GM23338 (cell line): ENCODE data around the gene ZFP92.

Experiments
- CREB1 ChIP-seq: fragments of 250-450 bp; sonication (Bioruptor Pico); IDR thresholded peaks from 2 replicates; pipeline ENCODE4 v1.5.0; 2020; ENCODE audit warnings: low read depth, mild to moderate bottlenecking, moderate library complexity
- CTCF ChIP-seq, 2 experiments: fragments of 200-600 bp in 1 of 2; sonication (generic) in 1 of 2; conservative IDR thresholded peaks; 2 replicates each; pipeline versions ENCODE4 v1.5.1 to v1.6.1; 2016 to 2017; ENCODE audit warnings: antibody characterized with exemption in 2 of 2, low read depth in 2 of 2, mild to moderate bottlenecking in 2 of 2, moderate library complexity in 1 of 2
- POLR2AphosphoS5 ChIP-seq: IDR thresholded peaks from 2 replicates; pipeline ENCODE4 v1.6.1; 2016; ENCODE audit warnings: antibody characterized with exemption, low read depth

- TF ChIP-seq CTCF (conservative IDR thresholded peaks at IDR 0.05; ENCODE audit: low read depth in 2 of 2) (no peak), POLR2AphosphoS5 (no peak), CREB1 (CRISPR knock-in tag) (no peak)
Measured at GRCh38 chrX:153378607-153379006, 32.7 kb upstream of the ZFP92 start.
